Skin of body (tissue), 2 donors: ENCODE data around the gene TOMM40L. TPM values are rescaled to one million over a fixed set of nuclear protein-coding genes. Genes with fewer than 3 reads are reported as not detected.
"Not testable (repeated sequence)": the region's sequence is repeated elsewhere in the genome, so short reads cannot be mapped to it uniquely, and the experiment has no call there.

Experiments
- DNase-seq: peaks from one replicate; lab custom pipeline; 2025; lab: John Stamatoyannopoulos, UW
- total RNA-seq: library from RNA; depleted of rRNA; stranded (reverse); fragments of >200 nt; gene quantifications from one replicate; pipeline ENCODE4 v1.2.3, GENCODE V29; 2014

Gene TOMM40L
- total RNA-seq, 1 donor from 2014 or later: 5.6 TPM

DNA sequence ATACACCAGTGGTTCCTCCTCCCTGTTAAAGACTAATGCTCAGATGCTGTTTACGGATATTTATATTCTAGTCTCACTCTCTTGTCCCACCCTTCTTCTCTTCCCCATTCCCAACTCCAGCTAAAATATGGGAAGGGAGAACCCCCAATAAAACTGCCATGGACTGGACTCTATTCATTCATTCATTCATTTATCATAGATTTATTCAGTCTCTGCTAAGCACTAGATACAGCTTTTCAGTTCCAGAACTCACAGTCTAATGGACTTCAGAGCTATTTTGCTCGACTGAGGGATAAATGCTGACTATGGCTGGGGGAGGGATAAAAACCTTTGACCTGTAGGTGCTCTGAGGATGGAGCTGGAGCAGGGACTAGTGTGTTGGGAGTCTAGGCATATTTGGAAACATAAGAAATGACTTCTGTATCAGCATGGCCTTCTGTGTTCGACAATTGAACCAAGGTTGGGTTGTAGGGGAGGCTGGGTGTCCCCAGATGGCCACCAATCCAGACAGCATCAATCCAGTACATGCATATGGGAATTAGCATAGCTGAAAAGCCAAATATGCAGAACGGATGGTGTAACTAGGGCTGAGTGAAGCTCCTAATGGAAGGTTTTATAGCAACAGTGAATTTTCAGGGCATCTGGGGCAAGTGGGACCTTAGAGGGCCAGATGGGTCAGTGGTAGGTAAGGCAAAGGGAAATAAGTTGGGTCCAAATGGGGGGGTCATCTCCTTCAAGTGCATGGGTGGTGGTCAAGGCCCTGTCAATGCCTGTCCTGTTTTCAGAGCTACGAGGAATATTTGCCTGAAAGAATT, 6.6 kb upstream of the TOMM40L start:
- DNase-seq: no peak

DNA sequence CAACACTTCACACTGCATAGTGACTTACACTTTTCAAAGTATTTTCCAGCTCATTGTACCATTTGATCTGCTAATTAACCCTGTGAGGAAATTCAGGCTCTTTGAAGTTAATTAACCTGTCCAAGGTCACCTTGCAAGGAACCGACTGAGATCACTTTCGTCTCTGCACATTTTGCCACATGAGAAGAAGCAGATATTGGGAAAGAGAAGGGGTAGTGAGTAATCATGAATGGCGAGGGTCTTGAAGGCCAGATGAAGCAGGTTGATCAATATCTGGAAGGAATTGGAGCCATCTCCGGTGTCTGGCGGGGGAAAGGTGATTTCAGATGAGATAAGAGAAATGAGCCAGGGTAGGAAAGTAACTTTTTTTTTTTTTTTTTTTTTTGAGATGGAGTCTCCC, 5.9 kb upstream of the TOMM40L start:
- DNase-seq: no peak

DNA sequence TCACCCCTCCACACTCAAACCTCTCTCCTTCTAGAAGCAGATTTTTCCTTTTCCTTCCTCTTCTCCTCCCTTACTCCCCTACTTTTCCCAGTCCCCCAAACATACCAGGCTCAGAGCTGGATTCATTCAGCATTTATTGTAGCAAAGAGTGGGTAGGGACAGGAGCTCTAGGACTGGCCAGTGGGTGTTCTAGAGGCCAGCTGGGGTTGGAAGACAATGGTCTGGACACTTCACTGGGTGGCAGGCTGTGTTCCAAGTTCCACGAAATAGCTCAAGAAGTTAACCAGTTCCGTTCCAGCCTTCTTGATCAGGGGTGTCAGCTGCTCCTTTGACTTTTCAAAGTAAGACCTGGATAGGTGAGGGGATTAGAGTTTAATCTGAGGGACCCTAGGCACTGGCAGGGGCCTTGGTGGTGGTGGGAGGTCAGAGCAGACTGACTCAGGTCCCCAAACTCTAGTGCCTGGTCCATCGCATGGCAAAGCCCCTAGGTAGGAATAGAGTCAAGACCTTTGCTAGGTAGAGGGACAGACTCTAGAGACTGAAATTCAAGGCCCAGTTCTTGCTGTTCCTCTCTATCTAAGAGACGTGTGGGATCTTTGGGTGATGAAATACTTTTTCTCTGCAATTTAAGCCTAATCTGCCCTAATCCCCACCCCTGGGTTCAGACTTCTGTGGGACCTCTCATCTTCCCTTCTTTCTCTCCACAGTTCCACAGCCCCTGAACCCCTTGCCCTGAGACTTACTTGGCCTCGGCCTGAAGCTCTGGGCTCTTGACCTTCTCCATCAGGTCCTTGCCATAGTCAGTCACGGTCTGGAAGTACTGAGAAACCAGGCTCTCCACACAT, 3.5 kb upstream of the TOMM40L start:
- no peak for DNase-seq

DNA sequence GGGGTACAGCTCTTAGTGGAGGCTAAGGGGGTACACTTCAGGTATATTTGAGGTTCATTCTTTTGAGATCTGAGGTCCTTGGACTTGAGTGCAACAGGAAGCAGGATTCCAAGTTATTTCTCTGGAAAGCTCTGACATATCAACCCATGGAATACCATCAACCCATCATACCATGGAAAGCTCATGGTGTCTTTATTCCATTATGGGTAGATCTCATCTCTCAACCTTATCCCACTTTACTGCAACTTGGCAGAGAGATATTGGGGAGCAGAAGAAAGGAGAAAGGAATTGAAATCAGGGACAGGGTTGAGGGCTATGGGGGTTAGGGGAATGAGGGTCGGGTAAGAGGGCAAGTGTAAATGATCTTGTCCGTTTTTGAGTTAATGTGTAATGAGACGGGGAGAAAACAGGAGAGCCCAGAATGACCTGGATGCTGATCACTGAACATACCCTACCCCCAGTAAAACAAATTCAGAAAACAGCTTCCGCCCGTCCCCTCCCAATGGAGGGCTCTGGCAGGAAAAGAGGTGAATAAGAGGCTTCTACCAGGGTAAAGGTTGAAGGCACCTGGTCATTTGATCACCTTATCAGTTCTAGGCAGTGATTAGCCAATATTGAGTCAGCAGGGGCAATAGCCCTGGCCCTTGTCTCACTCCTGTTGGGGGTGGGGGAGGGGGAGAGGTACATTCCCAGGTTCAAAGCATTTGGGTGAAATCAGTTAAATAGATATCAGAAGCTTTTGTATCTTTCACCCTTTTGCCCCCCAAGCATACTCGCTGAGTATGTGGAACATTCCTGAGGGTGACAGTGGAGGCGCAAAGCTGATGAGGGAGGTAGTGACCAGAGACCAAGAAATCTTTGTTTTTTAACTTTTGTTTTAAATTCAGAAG, 1.8 kb upstream of the TOMM40L start:
- no peak for DNase-seq

DNA sequence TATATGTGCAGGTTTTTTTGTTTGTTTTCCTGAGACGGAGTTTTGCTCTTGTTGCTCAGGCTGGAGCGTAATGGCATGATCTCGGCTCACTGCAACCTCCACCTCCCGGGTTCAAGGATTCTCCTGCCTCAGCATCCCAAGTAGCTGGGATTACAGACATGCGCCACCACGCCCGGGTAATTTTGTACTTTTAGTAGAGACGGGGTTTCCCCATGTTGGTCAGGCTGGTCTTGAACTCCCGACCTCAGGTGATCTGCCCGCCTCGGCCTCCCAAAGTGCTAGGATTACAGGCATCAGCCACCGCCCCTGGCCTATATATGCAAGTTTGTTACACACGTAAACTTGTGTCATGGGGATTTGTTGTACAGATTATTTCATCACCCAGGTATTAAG, 1.2 kb upstream of the TOMM40L start:
- not testable (repeated sequence) for DNase-seq

DNA sequence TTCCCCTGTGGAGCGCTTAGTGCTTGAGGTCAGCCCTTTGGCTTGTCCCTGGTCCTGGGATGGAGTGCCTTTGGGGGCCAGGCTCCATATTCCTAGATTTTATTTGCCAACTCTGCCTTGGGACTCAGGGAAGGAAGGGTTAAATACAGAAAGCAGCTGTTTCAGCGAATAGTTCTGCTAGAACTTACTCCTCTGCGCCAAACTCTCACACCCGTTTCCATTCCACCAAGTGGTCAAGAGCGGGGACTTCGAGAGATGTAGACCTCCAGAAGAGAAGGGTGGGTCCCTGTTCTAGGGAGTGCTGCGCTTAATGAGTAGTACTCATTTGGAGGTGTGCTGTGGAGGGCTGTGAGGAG, 704 bp upstream of the TOMM40L start:
- no peak for DNase-seq

DNA sequence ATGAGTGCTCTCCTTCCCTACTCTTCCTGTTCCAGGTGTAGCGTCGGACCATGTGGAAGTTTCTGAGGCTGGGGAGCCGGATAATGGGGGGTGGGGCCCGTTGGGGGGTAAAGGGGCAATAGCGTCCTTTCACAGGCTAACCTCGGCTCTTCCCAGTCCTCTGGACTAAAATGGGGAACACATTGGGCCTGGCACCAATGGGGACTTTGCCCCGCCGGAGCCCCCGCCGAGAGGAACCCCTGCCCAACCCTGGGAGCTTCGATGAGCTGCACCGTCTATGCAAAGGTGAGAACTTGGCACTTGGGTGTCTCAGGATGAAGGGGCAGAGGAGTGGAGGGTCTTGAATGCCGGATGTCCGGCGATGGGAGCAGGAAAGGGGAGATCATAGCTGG, 456 bp downstream of the TOMM40L start:
- DNase-seq: no peak

DNA sequence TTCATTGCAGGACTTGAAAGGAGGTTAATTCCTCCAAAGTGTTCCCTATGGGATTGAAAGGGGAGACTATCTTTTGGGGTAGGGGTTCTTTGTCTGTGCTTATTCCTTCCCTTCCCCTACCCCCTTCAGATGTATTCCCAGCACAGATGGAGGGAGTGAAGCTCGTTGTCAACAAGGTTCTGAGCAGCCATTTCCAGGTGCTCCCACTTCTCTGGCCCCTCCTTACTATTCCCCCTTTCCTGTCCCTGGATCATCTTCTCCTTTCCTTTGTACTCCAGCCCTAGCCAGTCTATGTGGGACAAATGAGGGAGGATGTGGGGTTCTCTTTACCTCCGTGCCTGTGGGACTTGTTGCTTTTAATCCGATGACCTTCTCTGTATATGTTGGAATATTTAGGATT, 899 bp downstream of the TOMM40L start:
- no peak for DNase-seq

DNA sequence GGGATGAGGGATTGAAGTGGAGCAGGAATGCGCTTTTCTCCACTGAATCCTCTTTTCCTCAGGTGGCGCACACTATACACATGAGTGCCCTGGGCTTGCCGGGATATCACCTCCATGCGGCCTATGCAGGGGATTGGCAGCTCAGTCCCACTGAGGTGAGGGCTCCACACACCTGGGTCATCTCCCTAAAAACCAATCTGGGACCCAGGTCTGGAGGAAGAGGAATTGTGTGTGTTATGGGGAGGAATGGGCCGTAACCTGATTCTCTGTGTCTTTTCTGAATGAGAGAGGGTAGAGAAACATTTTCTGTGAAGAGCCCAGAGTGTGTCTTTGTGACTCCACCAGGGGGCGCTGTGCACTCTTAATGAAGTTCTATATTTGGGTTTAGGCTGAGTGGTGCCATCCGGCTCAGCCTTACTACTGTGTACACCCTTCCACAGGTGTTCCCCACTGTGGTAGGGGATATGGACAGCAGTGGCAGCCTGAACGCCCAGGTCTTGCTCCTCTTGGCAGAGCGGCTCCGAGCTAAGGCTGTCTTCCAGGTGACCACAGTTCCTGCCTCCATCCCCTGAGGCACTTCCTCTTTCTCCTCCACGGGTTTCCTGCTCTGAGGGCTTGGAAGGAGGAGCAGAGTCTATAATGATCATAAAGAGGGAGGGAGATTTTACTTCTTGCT, 1.5 kb downstream of the TOMM40L start:
- DNase-seq: peak; percentile 46

DNA sequence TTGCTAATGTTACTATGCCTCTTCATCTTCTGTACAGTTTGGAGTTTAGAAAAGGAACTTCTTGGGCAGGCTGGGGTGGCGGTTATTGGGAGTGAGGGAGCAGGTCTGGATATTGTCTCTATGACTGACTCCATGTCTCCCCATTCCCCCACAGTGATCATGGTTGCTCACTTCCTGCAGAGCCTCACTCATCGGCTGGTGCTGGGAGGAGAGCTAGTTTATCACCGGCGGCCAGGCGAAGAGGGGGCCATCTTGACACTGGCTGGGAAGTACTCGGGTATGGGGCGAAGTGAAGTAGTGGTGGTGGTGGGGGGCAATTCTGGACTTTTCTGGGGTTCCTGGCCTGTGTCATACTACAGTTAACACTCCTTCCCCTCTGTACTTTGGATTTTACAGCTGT, 2.2 kb downstream of the TOMM40L start:
- no peak for DNase-seq

DNA sequence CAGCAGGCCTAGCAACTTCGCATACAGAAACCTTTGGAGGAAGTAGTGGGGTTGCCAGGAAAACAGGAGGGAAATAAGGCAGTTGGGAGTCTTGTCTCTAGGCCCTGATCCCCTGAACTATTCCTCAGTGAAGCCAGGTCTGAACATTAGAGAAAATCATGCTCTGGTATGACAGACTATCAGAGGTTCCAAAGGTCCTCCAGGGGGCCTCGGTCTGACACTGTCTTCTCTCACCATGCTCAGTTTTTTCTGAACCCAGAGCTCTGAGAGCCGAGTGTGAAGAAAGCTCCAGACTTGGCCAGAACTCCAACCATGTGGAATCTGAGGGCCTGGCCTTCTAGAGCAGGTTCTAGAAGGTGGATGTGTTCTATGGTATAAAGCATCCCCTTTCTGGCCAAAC, 4.0 kb downstream of the TOMM40L start:
- DNase-seq: no peak

DNA sequence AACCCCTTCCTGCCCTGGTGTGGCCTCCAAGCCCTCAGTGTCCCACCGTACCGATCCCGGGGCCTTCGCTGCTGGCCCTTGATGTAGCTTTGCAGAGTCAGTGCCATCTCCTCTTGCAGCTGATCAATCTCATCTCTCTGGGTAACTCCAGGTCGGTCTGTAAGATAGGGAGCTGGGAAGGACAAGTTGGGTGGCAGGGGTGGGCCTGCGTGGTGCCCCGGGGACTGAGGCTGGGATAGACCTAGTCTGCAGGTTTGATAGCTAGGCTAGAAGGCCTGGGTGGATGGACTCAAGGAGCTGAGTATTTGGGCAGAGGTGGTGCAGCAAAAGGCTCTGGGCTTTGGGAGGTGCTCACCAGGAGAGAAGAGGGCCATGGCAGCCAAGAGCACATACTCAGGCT, 4.9 kb downstream of the TOMM40L start:
- DNase-seq: no peak

DNA sequence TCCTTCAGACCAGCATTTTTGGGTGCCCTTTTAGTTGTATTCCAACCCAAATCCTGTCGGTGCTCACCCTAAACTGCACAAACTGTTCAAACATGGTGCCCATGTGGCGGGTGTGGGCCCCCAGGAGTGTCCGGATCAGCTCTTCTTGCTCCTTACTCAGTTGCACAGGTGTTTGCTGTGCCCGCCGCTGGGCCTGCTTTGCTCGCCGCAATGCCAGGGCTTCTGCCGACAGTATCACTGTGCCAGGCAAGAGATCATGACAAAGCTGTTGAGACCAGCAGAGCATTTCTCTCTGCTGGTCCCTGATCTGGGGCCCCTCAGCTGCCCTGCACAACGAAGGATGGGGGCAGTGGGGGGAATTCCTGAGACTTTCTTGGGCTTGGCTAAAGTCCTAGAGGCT, 7.2 kb downstream of the TOMM40L start:
- no peak for DNase-seq

DNA sequence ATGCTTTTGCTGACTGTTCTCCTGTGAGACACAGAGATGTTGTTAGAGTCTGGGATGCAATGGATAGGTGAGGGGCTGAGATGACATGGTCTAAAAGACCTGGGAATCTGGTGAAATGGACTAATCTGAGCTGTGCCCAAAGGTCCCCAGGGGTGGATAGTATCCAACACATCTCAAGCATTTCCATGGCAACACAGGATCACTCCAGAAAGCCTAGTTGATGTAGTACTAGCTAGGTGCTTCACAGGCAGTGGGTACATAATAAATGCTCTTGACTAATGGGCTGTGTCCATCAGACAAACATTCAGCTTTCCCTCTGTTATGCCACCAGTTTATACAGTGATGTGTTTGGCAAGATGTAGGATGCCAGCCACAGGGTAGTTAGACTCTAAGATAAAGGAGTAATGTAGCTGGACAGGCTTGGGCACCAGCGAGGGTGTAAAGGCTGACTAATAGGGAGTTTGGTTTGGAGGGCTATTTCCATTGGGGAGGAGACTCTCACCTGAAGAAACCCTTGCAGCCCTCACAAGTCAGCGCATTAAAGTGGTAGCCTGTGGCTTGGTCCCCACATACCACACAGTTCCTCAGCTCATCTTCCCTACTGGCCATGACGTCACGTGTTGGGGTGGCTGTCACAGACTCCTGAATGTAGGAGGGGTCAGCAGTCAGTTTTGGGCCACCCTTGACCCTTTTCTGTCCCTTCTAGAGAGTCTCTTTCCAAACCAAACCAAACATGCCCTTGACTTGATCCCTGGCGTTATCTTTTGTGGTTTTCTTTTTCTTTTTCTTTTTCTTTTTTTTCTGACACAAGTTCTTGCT, 10.3 kb downstream of the TOMM40L start:
- DNase-seq: no peak

DNA sequence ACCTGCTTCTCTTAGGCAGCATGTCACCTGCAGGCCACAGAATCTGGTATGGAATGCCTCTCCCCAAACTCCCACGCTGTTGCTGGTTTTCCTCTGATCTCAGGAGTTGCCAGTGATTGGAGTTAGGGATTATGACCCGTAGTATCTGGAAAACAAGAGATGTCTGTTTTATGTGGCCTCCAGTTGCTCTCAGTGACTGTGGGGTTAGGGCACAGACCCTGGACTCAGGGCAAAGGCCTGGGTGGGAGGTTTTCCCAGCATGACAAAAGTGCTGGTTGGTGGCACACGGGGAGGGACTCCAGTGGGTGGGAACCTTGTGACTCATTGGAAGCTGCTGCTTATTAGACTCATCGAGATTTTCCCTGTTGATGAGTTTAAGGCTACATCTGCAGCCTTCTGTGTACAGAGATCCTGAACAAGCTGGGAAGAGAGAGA, 12.2 kb downstream of the TOMM40L start, which contains the start of gene NR1I3:
TSS of gene NR1I3 (minus strand) at position 165 of the 435 bp plus-strand sequence. CDS start 1,638 bp downstream, outside the sequence.
- no peak for DNase-seq

DNA sequence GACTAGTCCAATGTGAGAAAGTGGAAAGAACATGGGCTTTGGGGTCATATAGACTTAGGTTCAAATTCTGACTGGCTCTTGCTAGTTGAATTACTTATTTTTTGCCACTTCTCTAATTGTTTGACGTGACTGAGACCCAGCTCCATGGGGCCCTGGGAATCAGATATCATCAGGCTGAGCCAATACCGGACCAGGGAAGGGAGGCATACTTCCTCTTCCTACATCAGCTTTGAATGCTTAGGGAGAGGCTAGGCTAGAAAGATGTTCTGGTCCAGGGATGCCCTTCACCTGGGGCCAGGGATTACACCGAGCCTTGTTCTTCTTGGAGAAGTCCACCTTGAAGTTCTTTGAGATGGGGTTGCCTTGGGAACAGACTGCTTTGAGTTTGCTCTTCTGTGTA, 15.8 kb downstream of the TOMM40L start:
- DNase-seq: no peak

DNA sequence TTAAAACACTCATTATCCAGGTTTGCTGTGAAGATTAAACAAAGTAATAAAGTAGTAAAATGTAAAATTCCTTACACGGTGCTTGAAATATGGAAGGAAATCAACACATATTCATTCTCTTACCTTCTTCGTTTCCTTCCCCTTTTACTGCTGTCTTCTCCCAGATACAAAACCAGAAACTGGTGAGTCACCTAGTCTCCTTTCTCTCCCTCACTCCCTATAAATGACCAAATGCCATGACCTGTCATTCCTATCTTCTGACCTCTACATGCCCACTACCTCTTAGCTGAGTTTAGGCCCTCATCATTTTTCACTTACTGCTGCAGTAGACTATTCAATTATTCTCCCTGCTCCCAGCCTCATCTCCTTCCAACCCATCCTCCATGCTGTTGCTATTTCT, 16.5 kb downstream of the TOMM40L start:
- no peak for DNase-seq

DNA sequence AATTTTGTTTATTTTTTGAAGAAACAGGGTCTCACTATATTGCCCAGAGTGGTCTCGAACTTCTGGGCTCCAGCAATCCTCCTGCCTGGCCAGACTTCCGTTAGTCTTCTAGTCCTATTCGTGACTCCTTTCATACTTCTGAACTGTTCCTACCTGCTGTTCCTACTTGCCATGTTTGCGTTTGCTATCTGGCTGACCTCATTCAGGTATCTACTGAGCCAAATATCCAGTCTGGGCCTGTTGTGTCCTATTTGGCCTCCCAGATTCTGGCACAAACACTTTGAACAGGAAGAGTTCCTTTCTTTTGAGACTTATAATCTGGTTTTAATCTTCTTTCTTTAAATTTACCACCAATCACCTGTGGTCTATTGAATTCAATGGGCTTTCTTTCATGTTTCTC, 19.0 kb downstream of the TOMM40L start:
- DNase-seq: no peak

DNA sequence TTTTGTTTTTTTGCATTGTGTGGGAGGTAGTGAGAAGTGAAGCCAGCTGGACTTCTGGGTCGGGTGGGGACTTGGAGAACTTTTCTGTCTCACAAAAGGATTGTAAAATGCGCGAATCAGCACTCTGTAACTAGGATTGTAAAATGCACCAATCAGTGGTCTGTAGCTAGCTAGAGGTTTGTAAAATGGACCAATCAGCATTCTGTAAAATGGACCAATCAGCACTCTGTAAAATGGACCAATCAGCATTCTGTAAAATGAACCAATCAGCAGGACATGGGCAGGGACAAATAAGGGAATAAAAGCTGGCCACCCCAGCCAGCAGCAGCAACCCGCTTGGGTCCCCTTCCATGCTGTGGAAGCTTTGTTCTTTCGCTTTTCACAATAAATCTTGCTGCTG, 24.2 kb downstream of the TOMM40L start:
- not testable (repeated sequence) for DNase-seq

DNA sequence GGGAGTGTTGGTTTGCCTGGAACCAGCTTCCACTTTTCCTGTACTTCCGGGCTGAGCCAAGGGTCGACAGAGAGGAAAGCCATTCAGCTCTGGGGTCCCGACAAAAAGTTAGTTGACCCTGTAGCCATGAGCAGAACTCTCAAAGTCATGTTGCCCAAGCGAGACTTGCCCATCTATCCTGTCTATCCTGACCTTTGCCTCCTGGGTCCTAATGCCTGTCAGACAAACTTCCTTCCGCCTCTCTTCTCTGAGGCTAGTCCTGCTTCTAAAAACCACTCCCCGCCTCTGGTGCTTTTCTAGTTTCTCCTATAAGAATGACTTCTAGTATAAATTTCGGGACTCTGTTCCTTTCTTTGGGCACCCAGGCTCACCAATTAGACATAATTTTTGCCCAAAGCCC, 25.0 kb downstream of the TOMM40L start:
- no peak for DNase-seq
